NT2/D1 (cell line): ENCODE data around the gene MIX23.

Experiments used
- SUZ12 ChIP-seq: IDR thresholded peaks from 2 replicates; pipeline ENCODE4 v1.6.1; 2011; ENCODE audit not compliant: insufficient read length, insufficient read depth; ENCODE audit errors: extremely low read depth
- YY1 ChIP-seq: IDR thresholded peaks from 2 replicates; pipeline ENCODE4 v1.6.1; 2011; ENCODE audit not compliant: insufficient read length, insufficient read depth
- ZNF274 ChIP-seq: IDR thresholded peaks from 2 replicates; pipeline ENCODE4 v1.6.1; 2011; ENCODE audit warnings: mild to moderate bottlenecking, low read depth, low read length

GRCh38 chr3:122364490-122364889, 18.5 kb downstream of the MIX23 start:
- TF ChIP-seq YY1 (no peak), ZNF274 (no peak), SUZ12 (no peak)
